Lower lobe of right lung (tissue), 2 donors: ENCODE results near the gene PPP2R5C. TPM values are rescaled to one million over a fixed set of nuclear protein-coding genes. Genes with fewer than 3 reads are reported as not detected.
A peak's percentile ranks its signal among the peaks of the same experiment; 100 is the strongest.
"Not testable (repeated sequence)": the region's sequence is repeated elsewhere in the genome, so short reads cannot be mapped to it uniquely, and the experiment has no call there.

Experiments
- ATAC-seq, 2 donors: fragments of 200-7000 bp; cut with Tn5 transposase; one replicate each; pipeline ENCODE4 v1.9.1; 2020 to 2022; ENCODE audit warnings: mild to moderate bottlenecking in 2 of 2, moderate library complexity in 2 of 2
- DNase-seq: peaks from one replicate; pipeline ENCODE4 v3.0.0-alpha.2; 2020
- H3K27ac ChIP-seq: fragments of 200-600 bp; one replicate; pipeline ENCODE4 v1.8.0; 2022
- H3K27me3 ChIP-seq: fragments of 200-600 bp; one replicate; pipeline ENCODE4 v1.8.0; 2022; ENCODE audit warnings: low read depth
- H3K36me3 ChIP-seq: fragments of 200-600 bp; one replicate; pipeline ENCODE4 v1.8.0; 2022; ENCODE audit warnings: mild to moderate bottlenecking
- H3K4me1 ChIP-seq: fragments of 200-600 bp; one replicate; pipeline ENCODE4 v1.8.0; 2022
- H3K4me3 ChIP-seq: fragments of 200-600 bp; one replicate; pipeline ENCODE4 v1.8.0; 2022; ENCODE audit warnings: mild to moderate bottlenecking
- H3K9me3 ChIP-seq: fragments of 200-600 bp; one replicate; pipeline ENCODE4 v1.8.0; 2022
- intact Hi-C: fragments of 100-400 bp; cut with DNase I; formaldehyde crosslinking; loops from one replicate; pipeline ENCODE4 v1.11.0; 2022
- total RNA-seq: library from RNA; stranded (reverse); fragmentation: NEBNext Ultra II Directional; extraction: Animal tissue kit (Norgen Biotek cat#: 25700); gene quantifications from one replicate; pipeline ENCODE4 v1.2.1, GENCODE V29; 2021
- TF ChIP-seq, protein P1 (sequence below): fragments of 200-600 bp; IDR thresholded peaks from one replicate; pipeline ENCODE4 v1.8.0; 2022; ENCODE audit warnings: antibody characterized with exemption, mild to moderate bottlenecking
- donor health status: DM: no; HTN: yes; CAD: no; lungs with severe emphysema.

Gene PPP2R5C
- total RNA-seq, 1 donor from 2014 or later: 160 TPM

DNA sequence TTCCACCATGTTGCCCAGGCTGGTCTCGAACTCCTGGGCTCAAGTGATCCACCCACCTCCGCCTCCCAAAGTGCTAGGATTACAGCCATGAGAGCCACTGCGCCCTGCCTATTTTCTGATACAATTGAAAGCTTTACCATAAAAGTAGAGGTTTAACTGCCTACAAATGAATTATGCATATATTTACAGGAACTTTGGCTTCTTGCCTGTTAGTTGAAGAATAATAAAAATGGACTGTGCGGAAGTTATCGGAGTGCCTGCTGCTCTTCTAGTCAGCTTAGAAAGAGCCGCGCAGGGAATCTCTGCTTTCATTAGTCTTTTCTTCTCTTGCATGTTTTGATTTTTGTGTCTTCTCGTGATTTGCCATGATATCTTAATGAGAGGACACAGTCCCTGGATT is 34.5 kb downstream of the PPP2R5C start:
- Histone ChIP-seq H3K27ac (no peak overlapping the region), H3K36me3 (peaks cover 12% of the 10 kb centered on the region), H3K9me3 (no peaks in the 10 kb centered on the region), H3K4me1 (peaks cover 16% of the 10 kb centered on the region), H3K4me3 (no peak overlapping the region), H3K27me3 (no peaks in the 10 kb centered on the region)
- TF ChIP-seq, protein P1, sequence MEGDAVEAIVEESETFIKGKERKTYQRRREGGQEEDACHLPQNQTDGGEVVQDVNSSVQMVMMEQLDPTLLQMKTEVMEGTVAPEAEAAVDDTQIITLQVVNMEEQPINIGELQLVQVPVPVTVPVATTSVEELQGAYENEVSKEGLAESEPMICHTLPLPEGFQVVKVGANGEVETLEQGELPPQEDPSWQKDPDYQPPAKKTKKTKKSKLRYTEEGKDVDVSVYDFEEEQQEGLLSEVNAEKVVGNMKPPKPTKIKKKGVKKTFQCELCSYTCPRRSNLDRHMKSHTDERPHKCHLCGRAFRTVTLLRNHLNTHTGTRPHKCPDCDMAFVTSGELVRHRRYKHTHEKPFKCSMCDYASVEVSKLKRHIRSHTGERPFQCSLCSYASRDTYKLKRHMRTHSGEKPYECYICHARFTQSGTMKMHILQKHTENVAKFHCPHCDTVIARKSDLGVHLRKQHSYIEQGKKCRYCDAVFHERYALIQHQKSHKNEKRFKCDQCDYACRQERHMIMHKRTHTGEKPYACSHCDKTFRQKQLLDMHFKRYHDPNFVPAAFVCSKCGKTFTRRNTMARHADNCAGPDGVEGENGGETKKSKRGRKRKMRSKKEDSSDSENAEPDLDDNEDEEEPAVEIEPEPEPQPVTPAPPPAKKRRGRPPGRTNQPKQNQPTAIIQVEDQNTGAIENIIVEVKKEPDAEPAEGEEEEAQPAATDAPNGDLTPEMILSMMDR: no peak
- DNase-seq (no peak), ATAC-seq (no peak)
- intact Hi-C loops: no loop called here

DNA sequence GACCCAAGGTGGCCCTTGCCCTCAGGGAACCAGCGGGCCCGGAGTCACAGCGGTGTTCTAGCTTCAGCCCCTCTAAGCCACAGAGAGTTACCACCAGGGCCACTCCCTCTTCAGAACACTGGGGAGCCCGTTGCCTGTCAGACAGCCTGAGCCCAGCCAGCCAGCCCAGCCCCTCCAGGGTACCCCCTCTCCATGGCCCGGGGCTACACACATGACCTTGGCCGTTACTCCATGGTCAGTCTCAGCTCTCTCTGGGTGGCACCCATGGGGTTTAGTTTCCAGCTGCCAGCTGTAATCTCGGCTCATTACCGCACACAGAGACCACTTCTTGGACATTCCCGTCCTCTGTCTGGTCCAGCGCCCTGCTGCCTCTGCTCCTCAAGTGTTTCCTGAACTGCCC is 35.0 kb downstream of the PPP2R5C start:
- Histone ChIP-seq H3K9me3 (no peaks in the 10 kb centered on the region), H3K27me3 (no peaks in the 10 kb centered on the region), H3K36me3 (peaks cover 12% of the 10 kb centered on the region), H3K4me1 (peaks cover 15% of the 10 kb centered on the region), H3K27ac (no peak overlapping the region), H3K4me3 (no peak overlapping the region)
- intact Hi-C loops: no loop called here
- TF ChIP-seq, protein P1: no peak
- DNase-seq (no peak), ATAC-seq (no peak)

DNA sequence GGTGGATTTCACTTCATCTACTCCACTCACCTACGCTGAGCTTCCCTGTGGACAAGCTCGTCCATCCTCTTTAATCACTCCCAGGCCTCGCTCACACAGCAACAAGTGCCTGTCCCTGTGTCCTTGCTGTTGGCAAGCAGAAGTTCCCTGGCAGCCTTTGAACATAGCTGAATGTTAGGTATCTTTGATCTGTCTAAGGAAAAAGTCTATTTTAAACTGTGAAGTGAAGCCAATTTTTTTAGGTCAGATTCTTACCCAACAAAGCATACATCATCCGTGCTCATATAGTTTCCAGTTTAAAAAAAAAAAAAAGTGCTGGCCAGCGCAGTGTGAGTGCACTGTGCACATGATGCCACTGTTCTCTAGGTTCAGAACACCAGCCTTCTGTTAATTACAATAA is 36.3 kb downstream of the PPP2R5C start:
- no peak overlapping the region for H3K27ac ChIP-seq

DNA sequence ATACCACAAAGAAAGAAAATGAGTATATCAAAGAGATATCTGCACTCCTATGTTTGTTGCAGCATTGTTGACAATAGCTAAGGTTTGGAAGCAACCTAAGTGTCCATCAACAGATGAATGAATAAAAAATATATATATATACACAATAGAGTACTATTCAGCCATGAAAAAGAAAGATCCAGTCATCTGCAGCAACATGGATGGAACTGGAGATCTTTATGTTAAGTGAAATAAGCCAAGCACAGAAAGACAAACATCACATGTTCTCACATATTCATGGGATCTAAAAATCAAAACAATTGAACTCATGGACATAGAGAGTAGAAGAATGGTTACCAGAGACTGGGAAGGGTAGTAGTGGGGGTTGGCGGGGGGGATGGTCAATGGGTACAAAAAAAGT is 42.9 kb downstream of the PPP2R5C start:
- ATAC-seq, intact Hi-C loops, DNase-seq: not testable (repeated sequence)

More for the DNA sequence above, 36.3 kb downstream of the PPP2R5C start:
- Histone ChIP-seq H3K27me3 (no peaks in the 10 kb centered on the region), H3K4me3 (no peak overlapping the region), H3K4me1 (peaks cover 1% of the 10 kb centered on the region), H3K36me3 (peaks cover 12% of the 10 kb centered on the region), H3K9me3 (no peaks in the 10 kb centered on the region)
- TF ChIP-seq, protein P1: no peak
- ATAC-seq: no peak
- no peak for DNase-seq
- intact Hi-C loops: no loop called here

DNA sequence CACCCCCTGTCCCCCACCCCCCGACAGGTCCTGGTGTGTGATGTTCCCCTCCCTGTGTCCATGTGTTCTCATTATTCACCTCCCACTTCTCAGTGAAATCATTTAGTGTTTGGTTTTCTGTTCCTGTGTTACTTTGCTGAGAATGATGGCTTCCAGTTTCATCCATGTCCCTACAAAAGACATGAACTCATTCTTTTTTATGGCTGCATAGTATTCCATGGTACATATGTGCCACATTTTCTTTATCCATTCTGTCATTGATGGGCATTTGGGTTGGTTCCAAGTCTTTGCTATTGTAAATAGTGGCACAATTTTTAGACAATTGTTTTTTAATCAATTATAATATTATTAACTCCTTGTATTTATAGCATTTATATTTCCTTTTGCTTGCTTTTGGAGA is 44.7 kb downstream of the PPP2R5C start:
- H3K9me3 ChIP-seq, ATAC-seq, intact Hi-C loops, DNase-seq, H3K27ac ChIP-seq, H3K27me3 ChIP-seq, H3K36me3 ChIP-seq, H3K4me3 ChIP-seq: not testable (repeated sequence)
- H3K4me1 ChIP-seq: peaks cover 15% of the 10 kb centered on the region

More for the DNA sequence above, 42.9 kb downstream of the PPP2R5C start:
- H3K4me1 ChIP-seq, H3K4me3 ChIP-seq, H3K36me3 ChIP-seq, H3K27ac ChIP-seq, H3K27me3 ChIP-seq, H3K9me3 ChIP-seq: not testable (repeated sequence)

DNA sequence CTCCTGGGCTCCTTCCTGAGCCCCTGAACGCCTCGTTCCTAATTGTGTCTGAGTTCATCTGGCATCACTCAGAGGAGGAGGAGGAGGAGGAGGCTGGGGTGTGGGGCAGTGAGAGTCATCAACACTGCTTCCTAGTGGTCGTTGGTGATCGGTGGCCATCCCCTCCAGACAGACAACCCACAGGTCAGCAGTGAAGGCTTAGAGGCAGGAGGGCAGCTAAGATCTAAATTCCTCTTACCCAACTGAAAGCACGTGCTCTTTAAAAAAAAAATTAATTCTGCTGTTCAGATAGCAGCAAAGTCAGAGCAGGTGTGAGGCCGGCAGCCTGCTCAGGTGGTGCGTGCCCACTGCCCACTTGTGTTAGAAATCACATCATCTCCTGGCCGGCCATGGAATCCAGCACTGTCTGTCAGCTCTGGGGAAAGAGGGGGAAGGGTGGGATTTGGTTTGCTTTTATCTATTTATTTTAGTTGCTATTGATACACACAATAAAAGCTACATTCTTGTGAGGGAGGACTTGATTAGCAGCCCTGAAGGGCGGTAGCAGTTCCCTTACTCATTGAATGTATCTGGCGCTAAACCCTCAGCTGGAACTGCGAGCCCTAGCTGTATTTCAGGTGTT is 46.6 kb downstream of the PPP2R5C start:
- H3K27me3 ChIP-seq: no peaks in the 10 kb centered on the region
- no peaks in the 10 kb centered on the region for H3K36me3 ChIP-seq
- peaks cover 34% of the 10 kb centered on the region for H3K4me1 ChIP-seq
- TF ChIP-seq, protein P1: no peak
- ATAC-seq (no peak), DNase-seq (no peak)
- intact Hi-C loops: no loop called here
- H3K27ac ChIP-seq: peak overlapping the region; percentile 99
- no peak overlapping the region for H3K4me3 ChIP-seq
- H3K9me3 ChIP-seq: no peaks in the 10 kb centered on the region
